ENCODE data around the gene CAPRIN1.

The CAPRIN1 gene

GRCh38 chr11:34148504-34149165 is 97.1 kb downstream of the CAPRIN1 start:
- Mint-ChIP-seq H3K4me3 (no peak overlapping the region), H3K36me3 (peaks cover 30% of the 10 kb centered on the region)
- CTCF ChIA-PET = no interaction called here

GRCh38 chr11:34149274-34149673 is 97.7 kb downstream of the CAPRIN1 start:
- no peaks in the 10 kb centered on the region for H3K4me1 Mint-ChIP-seq
- H3K4me3 Mint-ChIP-seq = no peak overlapping the region
- H3K27me3 Mint-ChIP-seq = no peaks in the 10 kb centered on the region
- H3K9me3 Mint-ChIP-seq = no peaks in the 10 kb centered on the region
- no peak overlapping the region for H3K27ac Mint-ChIP-seq
- H3K36me3 Mint-ChIP-seq = peaks cover 30% of the 10 kb centered on the region
- no peak for DNase-seq
- CTCF ChIA-PET = interaction anchor here (1.3 kb wide), 1 partner anchor 22 kb away, joined by 3 read pairs; no protein-coding TSS in a partner anchor

More at GRCh38 chr11:34148504-34149165, 97.1 kb downstream of the CAPRIN1 start:
- no peaks in the 10 kb centered on the region for H3K27me3 Mint-ChIP-seq
- DNase-seq = no peak
- H3K27ac Mint-ChIP-seq = no peak overlapping the region
- no peaks in the 10 kb centered on the region for H3K4me1 Mint-ChIP-seq
- H3K9me3 Mint-ChIP-seq = no peaks in the 10 kb centered on the region

- no peaks in the 10 kb centered on the region for H3K4me1 Mint-ChIP-seq
These were observed 98.3 kb downstream of the CAPRIN1 start for GRCh38 chr11:34149786-34150185.

GRCh38 chr11:34150494-34151151 is 99.1 kb downstream of the CAPRIN1 start:
- CTCF ChIA-PET = interaction anchor here (1.2 to 2.5 kb wide), 3 partner anchors 21 to 362 kb away, joined by 3 to 9 read pairs (median 3); no protein-coding TSS in a partner anchor
- no peaks in the 10 kb centered on the region for H3K9me3 Mint-ChIP-seq

More at GRCh38 chr11:34149786-34150185, 98.3 kb downstream of the CAPRIN1 start:
- Mint-ChIP-seq H3K36me3 (peaks cover 28% of the 10 kb centered on the region), H3K27me3 (no peaks in the 10 kb centered on the region), H3K4me3 (no peak overlapping the region), H3K27ac (no peak overlapping the region), H3K9me3 (no peaks in the 10 kb centered on the region)
- DNase-seq = no peak
- CTCF ChIA-PET = interaction anchor here (1.2 to 2.5 kb wide), 3 partner anchors 21 to 363 kb away, joined by 3 to 9 read pairs (median 3); no protein-coding TSS in a partner anchor

More at GRCh38 chr11:34150494-34151151, 99.1 kb downstream of the CAPRIN1 start:
- H3K27me3 Mint-ChIP-seq = no peaks in the 10 kb centered on the region
- H3K4me3 Mint-ChIP-seq = no peak overlapping the region
- no peak overlapping the region for H3K27ac Mint-ChIP-seq
- peaks cover 25% of the 10 kb centered on the region for H3K36me3 Mint-ChIP-seq
- H3K4me1 Mint-ChIP-seq = no peaks in the 10 kb centered on the region
- no peak for DNase-seq
